Psoas muscle (tissue), 8 donors: ENCODE measurements around the gene C2orf68. TPM values are rescaled to one million over a fixed set of nuclear protein-coding genes. Genes with fewer than 3 reads are reported as not detected.

Experiments used
- ATAC-seq, 4 donors: fragments of 200-7000 bp; cut with Tn5 transposase; one replicate each; pipeline ENCODE4 v1.9.1; 2020; ENCODE audit warnings: moderate library complexity in 3 of 4, mild to moderate bottlenecking in 2 of 4
- DNase-seq, 2 donors: peaks; one replicate each; pipeline ENCODE4 v3.0.0-alpha.2; 2020
- H3K27ac ChIP-seq: fragments of 200-600 bp; one replicate; pipeline ENCODE4 v1.8.0; 2022
- H3K27me3 ChIP-seq, 3 donors: fragments of 200-600 bp in 1 of 3; one replicate each; pipeline versions ENCODE4 v1.6.1 to v1.8.0; 2013 to 2022; ENCODE audit warnings: low read length in 2 of 3, mild to moderate bottlenecking in 2 of 3, moderate library complexity in 1 of 3; ENCODE audit not compliant: insufficient read depth in 3 of 3
- H3K36me3 ChIP-seq, 2 donors: fragments of 200-600 bp in 1 of 2; one replicate each; pipeline versions ENCODE4 v1.6.1 to v1.8.0; 2013 to 2022; ENCODE audit warnings: low read depth in 1 of 2, mild to moderate bottlenecking in 1 of 2, moderate library complexity in 1 of 2; ENCODE audit not compliant: insufficient read depth in 1 of 2
- H3K4me1 ChIP-seq: fragments of 200-600 bp; one replicate; pipeline ENCODE4 v1.8.0; 2022
- H3K4me3 ChIP-seq: fragments of 200-600 bp; one replicate; pipeline ENCODE4 v1.8.0; 2022; ENCODE audit warnings: mild to moderate bottlenecking
- H3K9me3 ChIP-seq: fragments of 200-600 bp; one replicate; pipeline ENCODE4 v1.8.0; 2022
- WGBS, 3 donors: extraction: QIAGEN DNeasy Blood & Tissue Kit; methylation state at CpG; one replicate each; pipeline versions ENCODE4 v1.1.6 to v1.1.7; 2013; 5-methylcytosine and 5-hydroxymethylcytosine counted together
- intact Hi-C, 2 donors: fragments of 100-400 bp; cut with DNase I; formaldehyde crosslinking; loops; one replicate each; pipeline versions ENCODE4 v1.11.0 to v1.14.2; 2022
- polyA plus RNA-seq, 3 donors: library from polyadenylated mRNA; stranded (reverse); fragments of 200-250 nt; gene quantifications; one replicate each; pipeline ENCODE4 v1.2.3, GENCODE V29; 2013
- total RNA-seq, 4 donors: library from RNA; stranded (reverse); fragmentation: NEBNext Ultra II Directional in 2 of 4; extraction: Animal tissue kit (Norgen Biotek cat#: 25700) in 2 of 4; gene quantifications; one replicate each; pipeline versions ENCODE4 v1.2.1 to v1.2.4, GENCODE V29; 2021 to 2023
- TF ChIP-seq, protein P1 (sequence below): fragments of 200-600 bp; IDR thresholded peaks from one replicate; pipeline ENCODE4 v1.8.0; 2022; ENCODE audit warnings: antibody characterized with exemption
- donor health status: healthy with polysubstance abuse.
- donor health status: DM: no; HTN: no; CAD: no; lungs with moderate emphysema.
- donor health status: Bipolar disorder and iron deficiency.
- donor health status: healthy.
- donor health status: DM: yes; HTN: yes; CAD: no.
- donor health status: DM: no; HTN: no; CAD: no.
- donor health status: DM: no; HTN: no; CAD: no.
- donor health status: DM: yes; HTN: yes; CAD: no.

C2orf68 gene
- total and polyA plus RNA-seq, 7 donors: 26.9 to 76.0 (median 45.6) TPM

DNA sequence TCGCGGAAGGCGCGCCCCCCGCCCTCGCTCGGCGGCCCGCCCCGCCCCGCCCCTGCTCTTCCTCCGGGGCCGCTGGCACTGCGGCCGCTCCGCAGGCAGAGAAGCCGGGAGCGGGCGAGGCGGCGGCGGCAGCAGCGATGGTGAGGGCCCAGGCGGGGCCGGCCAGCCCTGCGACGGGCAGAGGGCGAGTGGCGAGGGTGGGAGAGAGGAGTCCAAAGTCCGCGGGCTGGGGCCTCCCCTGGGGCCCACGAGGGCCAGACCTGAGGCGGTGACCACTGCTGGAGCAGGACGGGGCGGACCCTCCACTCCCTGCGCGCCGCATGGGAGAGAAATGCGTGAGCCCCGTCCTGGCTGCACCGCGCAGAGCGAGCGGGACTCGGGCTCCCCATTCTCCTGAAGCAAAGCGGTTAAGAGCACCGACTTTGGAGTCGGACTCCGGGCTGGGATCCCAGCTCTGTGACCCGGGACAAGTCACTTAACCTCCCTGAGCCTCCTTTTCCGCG, 27.5 kb downstream of the C2orf68 start, which contains the start of gene VAMP5:
TSS of gene VAMP5 (plus strand) at position 78 of the 503 bp plus-strand sequence. CDS start at position 138, 60 bp downstream.
- H3K36me3 ChIP-seq: no peaks in the 10 kb centered on the region
- intact Hi-C loops: no loop called here
- peak; percentile 36 to 66 (median 54) for ATAC-seq
- WGBS, 3 donors: 0 to 2% (median 1%) methylated on average over 40 to 52 of the region's 52 CpGs
- H3K4me3 ChIP-seq: peak within 1 kb of the TSS; percentile 81
- peak; percentile 56 to 70 for DNase-seq
- TF ChIP-seq, protein P1, sequence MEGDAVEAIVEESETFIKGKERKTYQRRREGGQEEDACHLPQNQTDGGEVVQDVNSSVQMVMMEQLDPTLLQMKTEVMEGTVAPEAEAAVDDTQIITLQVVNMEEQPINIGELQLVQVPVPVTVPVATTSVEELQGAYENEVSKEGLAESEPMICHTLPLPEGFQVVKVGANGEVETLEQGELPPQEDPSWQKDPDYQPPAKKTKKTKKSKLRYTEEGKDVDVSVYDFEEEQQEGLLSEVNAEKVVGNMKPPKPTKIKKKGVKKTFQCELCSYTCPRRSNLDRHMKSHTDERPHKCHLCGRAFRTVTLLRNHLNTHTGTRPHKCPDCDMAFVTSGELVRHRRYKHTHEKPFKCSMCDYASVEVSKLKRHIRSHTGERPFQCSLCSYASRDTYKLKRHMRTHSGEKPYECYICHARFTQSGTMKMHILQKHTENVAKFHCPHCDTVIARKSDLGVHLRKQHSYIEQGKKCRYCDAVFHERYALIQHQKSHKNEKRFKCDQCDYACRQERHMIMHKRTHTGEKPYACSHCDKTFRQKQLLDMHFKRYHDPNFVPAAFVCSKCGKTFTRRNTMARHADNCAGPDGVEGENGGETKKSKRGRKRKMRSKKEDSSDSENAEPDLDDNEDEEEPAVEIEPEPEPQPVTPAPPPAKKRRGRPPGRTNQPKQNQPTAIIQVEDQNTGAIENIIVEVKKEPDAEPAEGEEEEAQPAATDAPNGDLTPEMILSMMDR: no peak
- no peaks in the 10 kb centered on the region for H3K27me3 ChIP-seq
- H3K27ac ChIP-seq: peak within 1 kb of the TSS; percentile 89
- H3K4me1 ChIP-seq: peaks cover 50% of the 10 kb centered on the region
- H3K9me3 ChIP-seq: no peaks in the 10 kb centered on the region

DNA sequence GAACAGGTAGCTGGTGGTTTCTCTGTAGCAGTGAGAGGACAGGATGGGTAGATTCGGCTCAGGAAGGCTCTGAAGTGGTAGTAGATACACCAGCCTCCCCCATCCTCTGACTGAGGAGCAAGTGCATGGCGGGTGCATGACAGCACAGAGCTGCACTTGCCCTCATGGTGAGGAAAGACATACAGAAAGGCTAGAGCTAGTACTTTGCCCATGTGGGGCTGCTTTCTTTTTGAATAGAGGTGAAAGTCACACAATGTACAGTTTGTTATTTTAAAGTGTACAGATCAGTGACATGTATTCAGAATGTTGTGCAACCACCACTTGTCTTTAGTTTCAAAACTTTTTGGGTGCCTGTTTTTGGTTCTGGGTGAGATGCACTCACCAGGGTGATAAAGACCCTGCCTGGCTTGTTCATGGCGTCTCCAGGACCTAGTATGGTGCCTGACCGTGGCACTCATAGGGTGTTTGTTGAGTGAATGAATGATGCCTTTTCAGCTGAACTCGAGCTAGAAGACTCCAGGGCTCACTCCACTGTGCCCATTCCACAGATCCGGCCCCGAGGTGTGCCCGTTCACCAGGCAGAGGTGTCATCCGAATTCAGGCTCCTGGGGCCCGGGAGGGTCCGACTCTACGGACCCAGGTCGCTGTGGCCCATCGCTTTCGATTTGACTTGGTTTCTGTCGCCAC, 28.1 kb downstream of the C2orf68 start:
- Histone ChIP-seq H3K4me1 (peaks cover 50% of the 10 kb centered on the region), H3K27ac (peak overlapping the region; percentile 89), H3K27me3 (no peaks in the 10 kb centered on the region), H3K9me3 (no peaks in the 10 kb centered on the region), H3K4me3 (peak overlapping the region; percentile 81), H3K36me3 (no peaks in the 10 kb centered on the region)
- ATAC-seq (no peak), DNase-seq (peak in 1 of 2 donors; percentile 29)
- TF ChIP-seq, protein P1: no peak
- intact Hi-C loops: no loop called here
- 22 to 30% (median 22%) methylated on average over 16 of the region's 16 CpGs for WGBS, 3 donors

DNA sequence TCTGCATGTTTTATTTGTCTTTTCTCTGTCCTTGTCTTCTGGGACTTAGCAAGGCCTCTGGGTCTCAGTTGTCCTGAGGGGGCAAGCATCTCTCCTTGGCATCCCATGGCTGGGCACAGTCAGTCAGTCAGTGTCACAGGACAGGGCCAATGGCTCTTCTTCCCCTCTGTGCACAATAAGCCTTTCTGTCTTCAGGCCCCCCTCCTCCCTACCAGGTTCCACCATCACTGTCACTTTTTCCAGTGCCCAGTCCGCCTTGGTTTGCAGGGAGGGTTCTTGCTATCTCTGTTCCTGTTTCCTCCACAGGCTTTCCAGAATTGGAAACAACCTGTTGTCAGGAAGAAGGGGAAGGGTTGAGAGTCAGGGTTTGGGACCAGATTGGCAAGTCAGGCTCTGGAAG, 29.4 kb downstream of the C2orf68 start:
- Histone ChIP-seq H3K4me1 (peaks cover 51% of the 10 kb centered on the region), H3K4me3 (no peak overlapping the region), H3K27me3 (no peaks in the 10 kb centered on the region), H3K27ac (no peak overlapping the region), H3K9me3 (no peaks in the 10 kb centered on the region), H3K36me3 (no peaks in the 10 kb centered on the region)
- 68 to 81% (median 71%) methylated on average over 1 of the region's 1 CpG for WGBS, 3 donors
- TF ChIP-seq, protein P1: no peak
- intact Hi-C loops: no loop called here
- ATAC-seq: no peak
- peak in 1 of 2 donors; percentile 17 for DNase-seq

DNA sequence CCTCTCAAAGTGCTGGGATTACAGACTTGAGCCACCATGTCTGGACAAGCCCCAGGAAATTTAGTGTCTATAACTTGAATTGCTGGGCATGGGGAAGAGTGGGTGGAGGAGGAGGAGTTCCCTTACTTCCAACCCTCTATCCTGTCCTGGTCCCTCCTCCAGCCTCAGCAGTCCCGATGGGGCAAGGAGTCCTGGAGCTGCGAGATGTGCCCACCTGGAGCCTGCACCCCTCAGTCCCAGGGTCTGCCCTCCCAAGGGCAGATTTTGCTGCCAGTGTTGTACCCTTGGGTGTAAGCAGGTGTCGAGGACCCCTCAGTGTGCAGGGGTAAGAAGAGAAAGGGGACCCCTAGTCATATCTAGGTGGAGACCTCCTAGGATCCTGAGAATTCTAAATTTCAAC, 31.7 kb downstream of the C2orf68 start:
- 78 to 93% (median 83%) methylated on average over 3 of the region's 3 CpGs for WGBS, 3 donors
- Histone ChIP-seq H3K4me3 (no peak overlapping the region), H3K27ac (peak overlapping the region; percentile 73), H3K27me3 (no peaks in the 10 kb centered on the region), H3K4me1 (peaks cover 36% of the 10 kb centered on the region), H3K36me3 (no peaks in the 10 kb centered on the region), H3K9me3 (no peaks in the 10 kb centered on the region)
- TF ChIP-seq, protein P1: no peak
- peak in 1 of 2 donors; percentile 14 for DNase-seq
- intact Hi-C loops: no loop called here
- ATAC-seq: no peak
